ENCODE data around the gene SLC30A3.

SLC30A3 gene

DNA sequence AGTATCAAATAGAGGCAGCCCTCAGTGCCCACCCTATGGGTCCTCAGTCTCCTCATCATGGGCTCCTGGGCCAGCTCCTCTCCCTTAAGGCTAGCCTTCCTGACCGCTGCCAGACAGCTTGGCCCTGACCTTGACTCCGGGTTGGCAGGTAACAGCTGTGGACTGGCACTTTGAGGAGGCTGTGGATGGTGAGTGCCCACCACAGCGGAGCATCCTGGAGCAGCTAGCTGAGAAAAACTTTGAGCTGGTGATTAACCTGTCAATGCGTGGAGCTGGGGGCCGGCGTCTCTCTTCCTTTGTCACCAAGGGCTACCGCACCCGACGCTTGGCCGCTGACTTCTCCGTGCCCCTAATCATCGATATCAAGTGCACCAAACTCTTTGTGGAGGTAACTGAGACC, 26.7 kb downstream of the SLC30A3 start:
- Histone ChIP-seq H3K27me3 (replicated peaks in 2 of 5; ENCODE audit: control insufficient read depth in 4 of 5, insufficient read depth in 5 of 5, low read length in 4 of 5) (no peaks in the 10 kb centered on the region), H3K27ac (ENCODE audit: insufficient read depth in 1 of 2, low read depth in 1 of 2, low read length in 2 of 2, poor library complexity in 1 of 2, severe bottlenecking in 2 of 2) (no peak overlapping the region), H3K4me3 (ENCODE audit: control insufficient read depth in 1 of 7, extremely low read depth in 1 of 7, insufficient read depth in 4 of 7, low read depth in 2 of 7, low read length in 6 of 7) (no peak overlapping the region), H3K9me3 (ENCODE audit: control extremely low read depth in 1 of 5, control insufficient read depth in 4 of 5, insufficient read depth in 2 of 5, low read depth in 1 of 5, low read length in 4 of 5) (no peaks in the 10 kb centered on the region), H3K4me1 (ENCODE audit: control extremely low read depth in 1 of 4, control insufficient read depth in 4 of 4, insufficient read depth in 4 of 4, low read length in 3 of 4) (no peaks in the 10 kb centered on the region), H3K36me3 (ENCODE audit: control insufficient read depth in 4 of 4, insufficient read depth in 4 of 4, low read length in 3 of 4) (peaks cover 9 to 98% (median 90%) of the 10 kb centered on the region in 4 experiments)
- WGBS (ENCODE audit: insufficient coverage): 94% methylated on average over 9 of the region's 12 CpGs
- CTCF ChIA-PET: interaction anchor here (0.6 to 2.5 kb wide), 4 partner anchors 13 to 97 kb away, joined by 3 to 7 read pairs (median 4); partner anchors contain the start of gene TRIM54
- no peak for DNase-seq
- POLR2A ChIA-PET: interaction anchor here (0.6 kb wide), 1 partner anchor 21 kb away, joined by 3 read pairs; no protein-coding TSS in a partner anchor

DNA sequence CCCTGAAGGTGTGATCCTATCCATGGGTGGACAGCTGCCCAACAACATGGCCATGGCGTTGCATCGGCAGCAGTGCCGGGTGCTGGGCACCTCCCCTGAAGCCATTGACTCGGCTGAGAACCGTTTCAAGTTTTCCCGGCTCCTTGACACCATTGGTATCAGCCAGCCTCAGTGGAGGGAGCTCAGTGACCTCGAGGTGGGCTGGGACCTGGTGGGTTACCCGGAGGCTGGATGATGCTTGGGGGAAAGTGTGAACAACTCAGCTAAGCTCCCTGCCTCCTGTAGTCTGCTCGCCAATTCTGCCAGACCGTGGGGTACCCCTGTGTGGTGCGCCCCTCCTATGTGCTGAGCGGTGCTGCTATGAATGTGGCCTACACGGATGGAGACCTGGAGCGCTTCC, 29.5 kb downstream of the SLC30A3 start:
- ChIA-PET CTCF (interaction anchor here (1.1 to 3.1 kb wide), 6 partner anchors 10 to 70 kb away, joined by 3 to 10 read pairs (median 6); no protein-coding TSS in a partner anchor), POLR2A (no interaction called here)
- no peak overlapping the region for H3K27ac ChIP-seq (ENCODE audit: insufficient read depth in 1 of 2, low read depth in 1 of 2, low read length in 2 of 2, poor library complexity in 1 of 2, severe bottlenecking in 2 of 2)
- 99% methylated on average over 14 of the region's 14 CpGs for WGBS (ENCODE audit: insufficient coverage)
- no peak overlapping the region for H3K4me3 ChIP-seq (ENCODE audit: control insufficient read depth in 1 of 7, extremely low read depth in 1 of 7, insufficient read depth in 4 of 7, low read depth in 2 of 7, low read length in 6 of 7)
- H3K36me3 ChIP-seq (ENCODE audit: control insufficient read depth in 4 of 4, insufficient read depth in 4 of 4, low read length in 3 of 4): peaks cover 9 to 92% (median 76%) of the 10 kb centered on the region in 4 experiments
- DNase-seq: no peak
- no peaks in the 10 kb centered on the region for H3K4me1 ChIP-seq (ENCODE audit: control extremely low read depth in 1 of 4, control insufficient read depth in 4 of 4, insufficient read depth in 4 of 4, low read length in 3 of 4)
- no peaks in the 10 kb centered on the region for H3K9me3 ChIP-seq (ENCODE audit: control extremely low read depth in 1 of 5, control insufficient read depth in 4 of 5, insufficient read depth in 2 of 5, low read depth in 1 of 5, low read length in 4 of 5)
- no peaks in the 10 kb centered on the region for H3K27me3 ChIP-seq (replicated peaks in 2 of 5; ENCODE audit: control insufficient read depth in 4 of 5, insufficient read depth in 5 of 5, low read length in 4 of 5)

DNA sequence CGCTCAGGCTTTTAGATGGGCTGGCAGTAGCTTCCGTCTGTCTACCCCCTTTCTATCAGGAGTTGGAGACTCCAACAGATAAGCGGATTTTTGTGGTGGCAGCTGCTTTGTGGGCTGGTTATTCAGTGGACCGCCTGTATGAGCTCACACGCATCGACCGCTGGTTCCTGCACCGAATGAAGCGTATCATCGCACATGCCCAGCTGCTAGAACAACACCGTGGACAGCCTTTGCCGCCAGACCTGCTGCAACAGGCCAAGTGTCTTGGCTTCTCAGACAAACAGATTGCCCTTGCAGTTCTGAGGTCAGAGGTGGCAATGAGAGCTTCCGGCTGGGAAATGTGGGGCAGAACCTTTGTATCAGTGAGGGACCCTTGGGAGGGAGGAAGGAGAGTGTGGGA, 30.9 kb downstream of the SLC30A3 start:
- Histone ChIP-seq H3K4me3 (ENCODE audit: control insufficient read depth in 1 of 7, extremely low read depth in 1 of 7, insufficient read depth in 4 of 7, low read depth in 2 of 7, low read length in 6 of 7) (no peak overlapping the region), H3K36me3 (ENCODE audit: control insufficient read depth in 4 of 4, insufficient read depth in 4 of 4, low read length in 3 of 4) (peaks cover 11 to 92% (median 70%) of the 10 kb centered on the region in 4 experiments), H3K4me1 (ENCODE audit: control extremely low read depth in 1 of 4, control insufficient read depth in 4 of 4, insufficient read depth in 4 of 4, low read length in 3 of 4) (no peaks in the 10 kb centered on the region), H3K27ac (ENCODE audit: insufficient read depth in 1 of 2, low read depth in 1 of 2, low read length in 2 of 2, poor library complexity in 1 of 2, severe bottlenecking in 2 of 2) (no peak overlapping the region), H3K27me3 (replicated peaks in 2 of 5; ENCODE audit: control insufficient read depth in 4 of 5, insufficient read depth in 5 of 5, low read length in 4 of 5) (no peaks in the 10 kb centered on the region), H3K9me3 (ENCODE audit: control extremely low read depth in 1 of 5, control insufficient read depth in 4 of 5, insufficient read depth in 2 of 5, low read depth in 1 of 5, low read length in 4 of 5) (no peaks in the 10 kb centered on the region)
- DNase-seq: no peak
- POLR2A ChIA-PET: no interaction called here
- 96% methylated on average over 11 of the region's 13 CpGs for WGBS (ENCODE audit: insufficient coverage)
- CTCF ChIA-PET: interaction anchor here (0.7 to 3.1 kb wide), 9 partner anchors 9 to 176 kb away, joined by 3 to 10 read pairs (median 4); no protein-coding TSS in a partner anchor

DNA sequence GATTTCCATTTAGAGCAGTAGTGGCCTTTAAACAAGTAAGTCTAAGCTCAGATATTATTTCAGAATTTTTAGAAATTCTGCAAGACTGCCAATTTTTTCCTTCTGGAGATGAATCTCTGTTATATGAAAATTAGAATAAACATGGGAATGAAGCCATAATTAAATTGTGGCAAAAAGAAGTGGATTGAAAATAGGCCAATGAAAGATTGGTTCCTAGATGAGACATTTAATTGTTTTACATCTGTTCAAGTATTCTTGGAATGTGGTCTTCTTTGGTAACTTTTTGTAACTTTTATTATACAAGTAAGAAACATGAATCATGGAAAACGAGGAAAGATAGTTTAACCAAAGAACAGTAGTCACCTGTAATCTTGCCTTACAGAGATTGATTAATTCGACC, 35.3 kb downstream of the SLC30A3 start:
- H3K36me3 ChIP-seq (ENCODE audit: control insufficient read depth in 4 of 4, insufficient read depth in 4 of 4, low read length in 3 of 4): peaks cover 23 to 91% (median 65%) of the 10 kb centered on the region in 4 experiments
- DNase-seq: no peak
- no peaks in the 10 kb centered on the region for H3K9me3 ChIP-seq (ENCODE audit: control extremely low read depth in 1 of 5, control insufficient read depth in 4 of 5, insufficient read depth in 2 of 5, low read depth in 1 of 5, low read length in 4 of 5)
- no peak overlapping the region for H3K4me3 ChIP-seq (ENCODE audit: control insufficient read depth in 1 of 7, extremely low read depth in 1 of 7, insufficient read depth in 4 of 7, low read depth in 2 of 7, low read length in 6 of 7)
- ChIA-PET POLR2A (no interaction called here), CTCF (no interaction called here)
- no peaks in the 10 kb centered on the region for H3K27me3 ChIP-seq (replicated peaks in 2 of 5; ENCODE audit: control insufficient read depth in 4 of 5, insufficient read depth in 5 of 5, low read length in 4 of 5)
- H3K27ac ChIP-seq (ENCODE audit: insufficient read depth in 1 of 2, low read depth in 1 of 2, low read length in 2 of 2, poor library complexity in 1 of 2, severe bottlenecking in 2 of 2): no peak overlapping the region
- no peaks in the 10 kb centered on the region for H3K4me1 ChIP-seq (ENCODE audit: control extremely low read depth in 1 of 4, control insufficient read depth in 4 of 4, insufficient read depth in 4 of 4, low read length in 3 of 4)
- WGBS (ENCODE audit: insufficient coverage): no CpG with 5 or more reads among the region's 2 CpGs

DNA sequence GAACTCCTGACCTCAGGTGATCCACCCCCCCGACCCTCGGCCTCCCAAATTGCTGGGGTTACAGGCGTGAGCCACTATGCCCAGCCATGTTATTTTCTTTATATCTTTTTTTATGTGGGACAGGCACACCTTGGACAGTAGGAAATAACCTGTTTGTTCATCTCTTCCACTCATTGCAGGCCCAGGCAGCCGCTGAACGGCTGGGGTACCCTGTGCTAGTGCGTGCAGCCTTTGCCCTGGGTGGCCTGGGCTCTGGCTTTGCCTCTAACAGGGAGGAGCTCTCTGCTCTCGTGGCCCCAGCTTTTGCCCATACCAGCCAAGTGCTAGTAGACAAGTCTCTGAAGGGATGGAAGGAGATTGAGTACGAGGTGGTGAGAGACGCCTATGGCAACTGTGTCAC, 37.3 kb downstream of the SLC30A3 start:
- 100% methylated on average over 6 of the region's 9 CpGs for WGBS (ENCODE audit: insufficient coverage)
- H3K36me3 ChIP-seq (ENCODE audit: control insufficient read depth in 4 of 4, insufficient read depth in 4 of 4, low read length in 3 of 4): peaks cover 23 to 87% (median 64%) of the 10 kb centered on the region in 4 experiments
- no peaks in the 10 kb centered on the region for H3K9me3 ChIP-seq (ENCODE audit: control extremely low read depth in 1 of 5, control insufficient read depth in 4 of 5, insufficient read depth in 2 of 5, low read depth in 1 of 5, low read length in 4 of 5)
- no peak overlapping the region for H3K4me3 ChIP-seq (ENCODE audit: control insufficient read depth in 1 of 7, extremely low read depth in 1 of 7, insufficient read depth in 4 of 7, low read depth in 2 of 7, low read length in 6 of 7)
- CTCF ChIA-PET: interaction anchor here (0.6 to 1.2 kb wide), 3 partner anchors 17 to 173 kb away, joined by 3 to 5 read pairs (median 3); no protein-coding TSS in a partner anchor
- no peaks in the 10 kb centered on the region for H3K27me3 ChIP-seq (replicated peaks in 2 of 5; ENCODE audit: control insufficient read depth in 4 of 5, insufficient read depth in 5 of 5, low read length in 4 of 5)
- H3K27ac ChIP-seq (ENCODE audit: insufficient read depth in 1 of 2, low read depth in 1 of 2, low read length in 2 of 2, poor library complexity in 1 of 2, severe bottlenecking in 2 of 2): no peak overlapping the region
- DNase-seq: no peak
- H3K4me1 ChIP-seq (ENCODE audit: control extremely low read depth in 1 of 4, control insufficient read depth in 4 of 4, insufficient read depth in 4 of 4, low read length in 3 of 4): no peaks in the 10 kb centered on the region
- POLR2A ChIA-PET: interaction anchor here (0.5 kb wide), 1 partner anchor 39 kb away, joined by 3 read pairs; no protein-coding TSS in a partner anchor

DNA sequence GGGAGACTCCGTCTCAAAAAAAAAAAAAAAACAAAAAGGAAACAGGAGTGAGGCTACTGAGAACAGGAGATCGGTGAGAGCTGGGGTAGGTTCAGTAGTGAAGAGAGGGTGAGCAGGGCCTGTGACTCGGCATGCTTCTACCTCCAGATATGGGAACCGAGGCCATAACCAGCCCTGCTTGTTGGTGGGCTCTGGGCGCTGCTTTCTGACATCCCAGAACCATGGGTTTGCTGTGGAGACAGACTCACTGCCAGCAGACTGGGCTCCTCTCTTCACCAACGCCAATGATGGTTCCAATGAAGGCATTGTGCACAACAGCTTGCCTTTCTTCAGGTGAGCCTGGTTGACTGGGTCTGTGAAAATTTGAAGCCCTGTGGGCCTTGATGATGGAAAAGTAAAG, 39.4 kb downstream of the SLC30A3 start:
- H3K4me3 ChIP-seq (ENCODE audit: control insufficient read depth in 1 of 7, extremely low read depth in 1 of 7, insufficient read depth in 4 of 7, low read depth in 2 of 7, low read length in 6 of 7): no peak overlapping the region
- peaks cover 0 to 7% (median 1%) of the 10 kb centered on the region in 4 experiments for H3K4me1 ChIP-seq (ENCODE audit: control extremely low read depth in 1 of 4, control insufficient read depth in 4 of 4, insufficient read depth in 4 of 4, low read length in 3 of 4)
- POLR2A ChIA-PET: no interaction called here
- no peak overlapping the region for H3K27ac ChIP-seq (ENCODE audit: insufficient read depth in 1 of 2, low read depth in 1 of 2, low read length in 2 of 2, poor library complexity in 1 of 2, severe bottlenecking in 2 of 2)
- DNase-seq: no peak
- CTCF ChIA-PET: interaction anchor here (1.0 to 2.1 kb wide), 3 partner anchors 9 to 53 kb away, joined by 3 to 8 read pairs (median 4); no protein-coding TSS in a partner anchor
- peaks cover 23 to 83% (median 65%) of the 10 kb centered on the region in 4 experiments for H3K36me3 ChIP-seq (ENCODE audit: control insufficient read depth in 4 of 4, insufficient read depth in 4 of 4, low read length in 3 of 4)
- H3K9me3 ChIP-seq (ENCODE audit: control extremely low read depth in 1 of 5, control insufficient read depth in 4 of 5, insufficient read depth in 2 of 5, low read depth in 1 of 5, low read length in 4 of 5): no peaks in the 10 kb centered on the region
- no peaks in the 10 kb centered on the region for H3K27me3 ChIP-seq (replicated peaks in 2 of 5; ENCODE audit: control insufficient read depth in 4 of 5, insufficient read depth in 5 of 5, low read length in 4 of 5)
- 96% methylated on average over 6 of the region's 6 CpGs for WGBS (ENCODE audit: insufficient coverage)

DNA sequence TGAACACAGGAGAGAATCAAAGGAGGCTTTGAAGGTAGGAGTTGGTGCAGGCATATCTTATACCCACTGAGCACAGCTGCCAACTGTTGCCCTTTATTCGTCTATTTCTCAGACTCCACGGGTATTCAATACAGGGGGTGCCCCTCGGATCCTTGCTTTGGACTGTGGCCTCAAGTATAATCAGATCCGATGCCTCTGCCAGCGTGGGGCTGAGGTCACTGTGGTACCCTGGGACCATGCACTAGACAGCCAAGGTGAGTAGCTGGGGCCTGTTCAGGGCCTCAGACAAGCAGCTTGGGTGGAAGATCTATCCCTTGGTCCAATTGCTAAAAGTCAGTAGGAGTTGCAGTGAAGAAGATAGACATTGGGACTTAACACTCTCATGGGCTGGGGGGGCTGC, 40.4 kb downstream of the SLC30A3 start:
- peaks cover 0 to 17% (median 9%) of the 10 kb centered on the region in 4 experiments for H3K4me1 ChIP-seq (ENCODE audit: control extremely low read depth in 1 of 4, control insufficient read depth in 4 of 4, insufficient read depth in 4 of 4, low read length in 3 of 4)
- CTCF ChIA-PET: interaction anchor here (1.0 to 2.1 kb wide), 3 partner anchors 10 to 29 kb away, joined by 3 to 8 read pairs (median 3); no protein-coding TSS in a partner anchor
- H3K27me3 ChIP-seq (replicated peaks in 2 of 5; ENCODE audit: control insufficient read depth in 4 of 5, insufficient read depth in 5 of 5, low read length in 4 of 5): no peaks in the 10 kb centered on the region
- no peaks in the 10 kb centered on the region for H3K9me3 ChIP-seq (ENCODE audit: control extremely low read depth in 1 of 5, control insufficient read depth in 4 of 5, insufficient read depth in 2 of 5, low read depth in 1 of 5, low read length in 4 of 5)
- WGBS (ENCODE audit: insufficient coverage): 99% methylated on average over 5 of the region's 5 CpGs
- peaks cover 23 to 80% (median 58%) of the 10 kb centered on the region in 4 experiments for H3K36me3 ChIP-seq (ENCODE audit: control insufficient read depth in 4 of 4, insufficient read depth in 4 of 4, low read length in 3 of 4)
- no peak for DNase-seq
- POLR2A ChIA-PET: no interaction called here
- no peak overlapping the region for H3K4me3 ChIP-seq (ENCODE audit: control insufficient read depth in 1 of 7, extremely low read depth in 1 of 7, insufficient read depth in 4 of 7, low read depth in 2 of 7, low read length in 6 of 7)
- H3K27ac ChIP-seq (ENCODE audit: insufficient read depth in 1 of 2, low read depth in 1 of 2, low read length in 2 of 2, poor library complexity in 1 of 2, severe bottlenecking in 2 of 2): no peak overlapping the region
